DND-41 (cell line): ENCODE results near the gene EVC2.

Experiments used
- ATAC-seq: fragments of 200-7000 bp; cut with Tn5 transposase; 3 replicates; pipeline ENCODE4 v1.9.1; 2021; ENCODE audit warnings: low read depth; ENCODE audit not compliant: insufficient read depth
- DNase-seq: peaks from one replicate; pipeline ENCODE4 v3.0.0-alpha.2; 2020
- H2AFZ ChIP-seq: 2 replicates; pipeline ENCODE4 v1.6.0; 2012; ENCODE audit warnings: low read depth, low read length
- H3K27ac ChIP-seq: 2 replicates; pipeline ENCODE4 v1.5.1; 2012; ENCODE audit warnings: low read length, inconsistent platforms
- H3K27me3 ChIP-seq: fragments of 200-600 bp; sonication (generic); 2 replicates; pipeline ENCODE4 v1.6.0; 2012; ENCODE audit warnings: low read length, mild to moderate bottlenecking, inconsistent platforms; ENCODE audit not compliant: insufficient read depth, poor library complexity
- H3K36me3 ChIP-seq: 2 replicates; pipeline ENCODE4 v1.5.1; 2012; ENCODE audit warnings: low read length, inconsistent platforms; ENCODE audit not compliant: insufficient read depth
- H3K4me1 ChIP-seq: 2 replicates; pipeline ENCODE4 v1.5.1; 2012; ENCODE audit warnings: mild to moderate bottlenecking, low read length; ENCODE audit not compliant: insufficient read depth
- H3K4me2 ChIP-seq: 2 replicates; pipeline ENCODE4 v1.6.0; 2012; ENCODE audit warnings: mild to moderate bottlenecking, moderate library complexity, low read length, inconsistent platforms; ENCODE audit not compliant: insufficient read depth
- H3K4me3 ChIP-seq, 2 experiments: fragments of 200-600 bp in 1 of 2; shearing (Covaris generic) in 1 of 2; 2 replicates each; pipeline ENCODE4 v1.5.1; 2012 to 2016; ENCODE audit warnings: inconsistent platforms in 2 of 2, low read length in 2 of 2, mild to moderate bottlenecking in 2 of 2, low read depth in 1 of 2, moderate library complexity in 1 of 2
- H3K79me2 ChIP-seq: 2 replicates; pipeline ENCODE4 v1.6.0; 2012; ENCODE audit warnings: low read length, inconsistent platforms; ENCODE audit not compliant: insufficient read depth
- H3K9ac ChIP-seq: 2 replicates; pipeline ENCODE4 v1.6.0; 2012; ENCODE audit warnings: low read depth, mild to moderate bottlenecking, inconsistent platforms, low read length, moderate library complexity
- H3K9me3 ChIP-seq: 2 replicates; pipeline ENCODE4 v1.5.1; 2012; ENCODE audit warnings: low read length, moderate library complexity, mild to moderate bottlenecking, inconsistent platforms; ENCODE audit not compliant: insufficient read depth, severe bottlenecking
- H4K20me1 ChIP-seq: 2 replicates; pipeline ENCODE4 v1.6.0; 2012; ENCODE audit warnings: low read length; ENCODE audit not compliant: insufficient read depth
- EZH2 ChIP-seq: IDR thresholded peaks from 3 replicates; pipeline ENCODE4 v1.6.1; 2012; ENCODE audit warnings: borderline replicate concordance, low read depth, mild to moderate bottlenecking, moderate library complexity, low read length, inconsistent platforms; ENCODE audit not compliant: severe bottlenecking
- TF ChIP-seq, protein P1 (sequence below): IDR thresholded peaks from 2 replicates; pipeline ENCODE4 v1.5.1; 2012; ENCODE audit warnings: borderline replicate concordance, low read length, moderate library complexity, mild to moderate bottlenecking; ENCODE audit not compliant: poor library complexity, severe bottlenecking; ENCODE audit errors: extremely low read depth

EVC2 gene

GRCh38 chr4:5742388-5742787 lies 34.0 kb upstream of the EVC2 start:
- ATAC-seq (no peak), DNase-seq (no peak)
- H4K20me1 ChIP-seq, result no peaks in the 10 kb centered on the region
- H2AFZ ChIP-seq, result no peak overlapping the region
- no peaks in the 10 kb centered on the region for H3K36me3 ChIP-seq
- H3K4me2 ChIP-seq, result no peak overlapping the region
- H3K79me2 ChIP-seq, result no peaks in the 10 kb centered on the region
- H3K9ac ChIP-seq, result no peak overlapping the region
- no peak overlapping the region for H3K27ac ChIP-seq
- no peaks in the 10 kb centered on the region for H3K4me1 ChIP-seq
- H3K4me3 ChIP-seq, result no peak overlapping the region
- peaks cover 4% of the 10 kb centered on the region for H3K27me3 ChIP-seq
- TF ChIP-seq, protein P1, sequence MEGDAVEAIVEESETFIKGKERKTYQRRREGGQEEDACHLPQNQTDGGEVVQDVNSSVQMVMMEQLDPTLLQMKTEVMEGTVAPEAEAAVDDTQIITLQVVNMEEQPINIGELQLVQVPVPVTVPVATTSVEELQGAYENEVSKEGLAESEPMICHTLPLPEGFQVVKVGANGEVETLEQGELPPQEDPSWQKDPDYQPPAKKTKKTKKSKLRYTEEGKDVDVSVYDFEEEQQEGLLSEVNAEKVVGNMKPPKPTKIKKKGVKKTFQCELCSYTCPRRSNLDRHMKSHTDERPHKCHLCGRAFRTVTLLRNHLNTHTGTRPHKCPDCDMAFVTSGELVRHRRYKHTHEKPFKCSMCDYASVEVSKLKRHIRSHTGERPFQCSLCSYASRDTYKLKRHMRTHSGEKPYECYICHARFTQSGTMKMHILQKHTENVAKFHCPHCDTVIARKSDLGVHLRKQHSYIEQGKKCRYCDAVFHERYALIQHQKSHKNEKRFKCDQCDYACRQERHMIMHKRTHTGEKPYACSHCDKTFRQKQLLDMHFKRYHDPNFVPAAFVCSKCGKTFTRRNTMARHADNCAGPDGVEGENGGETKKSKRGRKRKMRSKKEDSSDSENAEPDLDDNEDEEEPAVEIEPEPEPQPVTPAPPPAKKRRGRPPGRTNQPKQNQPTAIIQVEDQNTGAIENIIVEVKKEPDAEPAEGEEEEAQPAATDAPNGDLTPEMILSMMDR, result no peak
- H3K9me3 ChIP-seq, result no peaks in the 10 kb centered on the region

GRCh38 chr4:5738061-5738460 lies 29.7 kb upstream of the EVC2 start:
- H3K4me1 ChIP-seq, result no peaks in the 10 kb centered on the region
- no peaks in the 10 kb centered on the region for H4K20me1 ChIP-seq
- no peak overlapping the region for H3K9ac ChIP-seq
- H3K27me3 ChIP-seq, result no peaks in the 10 kb centered on the region
- no peak overlapping the region for H2AFZ ChIP-seq
- TF ChIP-seq, protein P1, result no peak
- H3K79me2 ChIP-seq, result no peaks in the 10 kb centered on the region
- no peak overlapping the region for H3K4me2 ChIP-seq
- DNase-seq (no peak), ATAC-seq (no peak)
- no peaks in the 10 kb centered on the region for H3K9me3 ChIP-seq
- no peak overlapping the region for H3K4me3 ChIP-seq
- H3K27ac ChIP-seq, result no peak overlapping the region
- H3K36me3 ChIP-seq, result no peaks in the 10 kb centered on the region

GRCh38 chr4:5735463-5735862 lies 27.1 kb upstream of the EVC2 start:
- H3K4me1 ChIP-seq, result no peaks in the 10 kb centered on the region
- TF ChIP-seq EZH2, result no peak
- TF ChIP-seq, protein P1, result no peak
- no peaks in the 10 kb centered on the region for H3K9me3 ChIP-seq
- no peaks in the 10 kb centered on the region for H3K79me2 ChIP-seq
- H3K27me3 ChIP-seq, result no peaks in the 10 kb centered on the region
- no peak for DNase-seq
- no peak overlapping the region for H3K4me3 ChIP-seq
- H3K36me3 ChIP-seq, result no peaks in the 10 kb centered on the region
- H3K9ac ChIP-seq, result no peak overlapping the region
- H3K4me2 ChIP-seq, result no peak overlapping the region
- no peak overlapping the region for H3K27ac ChIP-seq
- ATAC-seq, result no peak
- no peaks in the 10 kb centered on the region for H4K20me1 ChIP-seq
- H2AFZ ChIP-seq, result no peak overlapping the region

- Histone ChIP-seq H3K9ac (no peak overlapping the region), H3K79me2 (no peaks in the 10 kb centered on the region), H3K4me3 (no peak overlapping the region), H2AFZ (no peak overlapping the region), H3K4me1 (no peaks in the 10 kb centered on the region), H4K20me1 (no peaks in the 10 kb centered on the region), H3K4me2 (no peak overlapping the region), H3K36me3 (no peaks in the 10 kb centered on the region), H3K27me3 (no peaks in the 10 kb centered on the region), H3K27ac (no peak overlapping the region), H3K9me3 (no peaks in the 10 kb centered on the region)
- ATAC-seq (no peak), DNase-seq (no peak)
- TF ChIP-seq EZH2, result no peak
- TF ChIP-seq, protein P1, result no peak
Observed at GRCh38 chr4:5734853-5735252, 26.5 kb upstream of the EVC2 start.
